ENCODE results near the gene SLC6A1.

DNA sequence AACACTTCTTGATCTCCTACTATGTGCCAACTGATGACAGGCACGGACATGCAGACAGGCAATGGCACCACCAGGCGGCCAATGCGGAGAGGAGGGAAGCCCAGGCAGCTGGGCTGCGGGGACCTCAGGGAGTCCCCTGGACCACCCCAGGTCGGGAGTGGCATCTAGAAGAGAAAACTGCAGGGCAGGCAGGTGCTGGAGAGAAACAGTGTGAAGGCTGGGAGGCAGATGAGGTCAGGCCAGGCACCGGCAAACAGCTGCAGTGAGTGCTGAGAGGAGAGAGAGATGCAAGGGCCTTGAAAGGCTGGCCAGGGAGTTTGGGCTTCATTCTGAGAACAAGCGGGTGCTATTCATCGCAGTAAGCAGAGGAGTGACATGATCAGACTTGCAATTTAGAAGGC, 29.1 kb downstream of the SLC6A1 start:
- TF ChIP-seq, protein P1, sequence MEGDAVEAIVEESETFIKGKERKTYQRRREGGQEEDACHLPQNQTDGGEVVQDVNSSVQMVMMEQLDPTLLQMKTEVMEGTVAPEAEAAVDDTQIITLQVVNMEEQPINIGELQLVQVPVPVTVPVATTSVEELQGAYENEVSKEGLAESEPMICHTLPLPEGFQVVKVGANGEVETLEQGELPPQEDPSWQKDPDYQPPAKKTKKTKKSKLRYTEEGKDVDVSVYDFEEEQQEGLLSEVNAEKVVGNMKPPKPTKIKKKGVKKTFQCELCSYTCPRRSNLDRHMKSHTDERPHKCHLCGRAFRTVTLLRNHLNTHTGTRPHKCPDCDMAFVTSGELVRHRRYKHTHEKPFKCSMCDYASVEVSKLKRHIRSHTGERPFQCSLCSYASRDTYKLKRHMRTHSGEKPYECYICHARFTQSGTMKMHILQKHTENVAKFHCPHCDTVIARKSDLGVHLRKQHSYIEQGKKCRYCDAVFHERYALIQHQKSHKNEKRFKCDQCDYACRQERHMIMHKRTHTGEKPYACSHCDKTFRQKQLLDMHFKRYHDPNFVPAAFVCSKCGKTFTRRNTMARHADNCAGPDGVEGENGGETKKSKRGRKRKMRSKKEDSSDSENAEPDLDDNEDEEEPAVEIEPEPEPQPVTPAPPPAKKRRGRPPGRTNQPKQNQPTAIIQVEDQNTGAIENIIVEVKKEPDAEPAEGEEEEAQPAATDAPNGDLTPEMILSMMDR (IDR thresholded peaks at IDR 0.05) = no peak
- TF ChIP-seq POLR2A (IDR thresholded peaks at IDR 0.05) = no peak
